ENCODE measurements around the gene EFR3B.

EFR3B gene

DNA sequence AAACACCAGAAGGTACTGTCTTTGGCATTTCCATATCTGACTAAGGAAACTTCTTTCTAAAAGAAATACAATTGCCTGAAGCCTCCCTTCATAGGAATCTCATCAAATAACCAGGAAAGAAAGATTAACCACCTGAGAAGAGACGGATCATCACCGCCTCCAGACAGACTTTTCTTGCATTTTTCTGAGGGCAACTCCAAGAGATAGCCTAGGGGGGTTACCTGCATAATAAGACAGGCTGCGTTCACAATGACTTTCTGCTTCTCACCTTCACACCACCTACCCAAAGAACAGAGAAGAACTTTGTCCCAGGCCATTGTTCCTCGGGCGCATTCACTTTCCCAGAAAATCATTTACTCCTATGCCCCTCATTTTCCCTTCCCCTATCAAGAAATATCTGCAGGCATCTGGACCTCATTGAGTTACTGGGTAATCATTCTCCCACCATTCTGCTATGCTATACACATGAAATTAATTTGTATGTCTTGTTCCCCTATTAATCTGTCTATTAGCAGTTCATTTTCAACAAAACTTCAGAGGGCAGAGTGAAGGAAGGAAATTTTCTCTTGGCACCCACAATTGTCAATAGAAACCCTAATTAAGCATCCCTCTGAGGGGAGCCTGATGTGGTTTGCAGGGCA is 134.8 kb downstream of the EFR3B start:
- no peak for DNase-seq (ENCODE audit: low read depth in 2 of 3, low spot score in 1 of 3)

GRCh38 chr2:25177211-25177611 is 135.3 kb downstream of the EFR3B start:
- DNase-seq (ENCODE audit: low read depth in 2 of 3, low spot score in 1 of 3): no peak

- DNase-seq (ENCODE audit: low read depth in 2 of 3, low spot score in 1 of 3): no peak
Measured at GRCh38 chr2:25178976-25179375, 137.1 kb downstream of the EFR3B start.

DNA sequence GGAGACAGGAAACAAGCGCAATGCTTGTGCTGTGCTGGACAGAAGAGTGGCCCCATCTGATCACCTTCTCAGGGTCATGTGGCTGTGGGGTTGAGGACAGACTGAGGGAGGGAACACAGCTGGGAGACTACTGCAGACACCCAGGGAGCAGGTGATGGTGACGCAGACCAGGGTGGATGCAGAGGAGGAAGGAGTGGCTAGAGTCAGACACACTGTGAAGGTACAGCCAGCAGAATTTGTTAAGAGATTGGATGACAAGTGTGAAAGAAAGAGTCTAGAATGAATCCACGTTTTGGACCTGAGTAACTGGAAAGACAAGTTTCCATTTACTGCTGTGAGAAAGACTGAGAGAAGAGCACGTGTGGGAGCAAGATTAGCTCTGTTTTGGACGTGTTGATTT is 142.4 kb downstream of the EFR3B start:
- DNase-seq (ENCODE audit: low read depth in 2 of 3, low spot score in 1 of 3): no peak

- no peak for DNase-seq (ENCODE audit: low read depth in 2 of 3, low spot score in 1 of 3)
Measured at GRCh38 chr2:25187729-25188350, 146.0 kb downstream of the EFR3B start.

DNA sequence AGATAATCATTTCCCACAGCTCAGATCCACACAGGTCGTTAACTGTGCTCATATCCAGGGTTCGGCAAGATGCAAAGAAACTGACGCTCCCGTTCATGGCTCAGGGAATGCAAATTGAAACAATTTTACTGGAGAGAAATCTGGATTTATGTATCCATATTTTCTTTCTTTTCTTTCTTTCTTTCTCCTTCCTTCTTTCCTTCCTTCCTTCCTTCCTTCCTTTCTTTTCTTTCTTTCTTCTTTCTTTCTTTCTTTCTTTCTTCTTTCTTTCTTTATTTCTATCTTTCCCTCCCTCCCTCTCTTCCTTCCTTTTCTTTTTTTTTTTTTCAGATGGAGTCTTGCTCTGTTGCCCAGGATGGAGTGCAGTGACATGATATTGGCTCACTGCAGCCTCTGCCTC is 146.5 kb downstream of the EFR3B start:
- no peak for DNase-seq (ENCODE audit: low read depth in 2 of 3, low spot score in 1 of 3)

- no peak for DNase-seq (ENCODE audit: low read depth in 2 of 3, low spot score in 1 of 3)
Measured at GRCh38 chr2:25190536-25190935, 148.7 kb downstream of the EFR3B start.

- no peak for DNase-seq (ENCODE audit: low read depth in 2 of 3, low spot score in 1 of 3)
Measured at GRCh38 chr2:25194576-25195122, 152.8 kb downstream of the EFR3B start.

- no peak for DNase-seq (ENCODE audit: low read depth in 2 of 3, low spot score in 1 of 3)
Measured at GRCh38 chr2:25197336-25198208, 155.7 kb downstream of the EFR3B start.

DNA sequence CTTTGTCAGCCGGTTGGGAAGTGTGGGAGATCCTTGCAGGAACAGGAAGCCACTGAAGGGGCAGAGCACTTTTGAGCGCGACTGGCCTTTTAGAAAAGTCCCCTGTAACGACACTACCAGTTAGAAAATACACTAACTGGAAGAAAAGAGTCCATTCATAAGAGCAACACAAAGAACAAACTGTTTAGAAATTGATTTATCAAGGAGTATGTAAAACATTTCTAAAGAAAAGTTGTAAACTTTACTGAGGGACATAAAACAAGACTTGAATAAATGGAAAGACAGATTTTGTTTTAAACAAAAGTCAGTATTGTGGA is 156.3 kb downstream of the EFR3B start:
- no peak for DNase-seq (ENCODE audit: low read depth in 2 of 3, low spot score in 1 of 3)

DNA sequence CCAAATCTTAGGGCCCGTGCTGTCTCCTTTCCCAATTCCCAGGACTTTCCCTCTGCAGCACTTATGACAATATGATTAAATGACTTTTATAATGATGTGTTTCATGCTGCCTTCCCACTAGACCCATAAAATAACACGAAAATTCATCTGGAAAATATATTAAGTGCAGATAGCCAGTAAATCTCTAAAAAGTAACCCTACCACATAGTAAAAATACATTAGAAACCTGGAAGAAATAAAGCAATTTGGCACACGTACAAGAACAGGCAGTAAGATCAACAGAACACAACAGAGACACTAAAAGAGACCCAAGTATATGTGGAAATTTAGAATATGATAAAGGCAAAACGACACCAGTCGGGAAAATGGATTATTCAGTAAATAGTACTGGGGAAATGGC is 156.7 kb downstream of the EFR3B start:
- DNase-seq (ENCODE audit: low read depth in 2 of 3, low spot score in 1 of 3): no peak

DNA sequence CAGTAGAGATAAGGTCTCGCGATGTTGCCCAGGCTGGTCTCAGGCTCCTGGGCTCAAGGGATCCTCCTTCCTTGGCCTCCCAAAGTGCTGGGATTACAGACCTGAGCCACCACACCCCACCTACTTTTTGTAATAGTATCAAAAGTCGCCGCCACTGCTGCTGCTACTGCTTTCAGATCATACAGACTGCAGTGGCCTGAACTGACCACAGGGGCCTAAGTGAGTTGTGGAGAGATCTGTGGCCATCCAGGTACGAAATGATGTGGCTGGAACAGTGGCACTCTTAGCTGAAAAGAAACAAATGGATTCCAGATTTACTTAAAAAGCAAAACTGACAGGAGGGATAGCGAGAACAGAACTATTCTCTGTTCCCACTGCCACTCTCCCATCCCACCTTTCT is 159.4 kb downstream of the EFR3B start:
- no peak for DNase-seq (ENCODE audit: low read depth in 2 of 3, low spot score in 1 of 3)

DNA sequence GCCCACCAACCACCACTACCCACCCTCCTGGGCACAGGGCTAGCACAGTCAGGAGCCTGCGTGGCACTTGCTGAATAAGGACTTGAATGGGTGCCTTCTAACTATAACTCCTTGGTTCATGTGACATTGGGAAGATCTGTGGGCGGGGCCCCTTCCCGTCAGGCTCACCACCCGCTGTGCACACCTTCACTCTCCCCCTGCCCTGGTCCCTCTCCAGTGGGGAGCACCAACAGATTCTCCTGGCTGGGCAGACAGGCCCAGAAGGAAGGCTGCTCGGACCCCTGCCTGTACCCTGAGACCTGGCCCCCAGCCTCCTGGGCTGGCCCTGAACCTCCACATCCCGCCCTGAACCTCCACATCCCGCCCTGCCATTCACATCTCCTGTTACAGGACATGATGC is 159.9 kb downstream of the EFR3B start:
- no peak for DNase-seq (ENCODE audit: low read depth in 2 of 3, low spot score in 1 of 3)

GRCh38 chr2:25202275-25202674 is 160.4 kb downstream of the EFR3B start:
- no peak for DNase-seq (ENCODE audit: low read depth in 2 of 3, low spot score in 1 of 3)

DNA sequence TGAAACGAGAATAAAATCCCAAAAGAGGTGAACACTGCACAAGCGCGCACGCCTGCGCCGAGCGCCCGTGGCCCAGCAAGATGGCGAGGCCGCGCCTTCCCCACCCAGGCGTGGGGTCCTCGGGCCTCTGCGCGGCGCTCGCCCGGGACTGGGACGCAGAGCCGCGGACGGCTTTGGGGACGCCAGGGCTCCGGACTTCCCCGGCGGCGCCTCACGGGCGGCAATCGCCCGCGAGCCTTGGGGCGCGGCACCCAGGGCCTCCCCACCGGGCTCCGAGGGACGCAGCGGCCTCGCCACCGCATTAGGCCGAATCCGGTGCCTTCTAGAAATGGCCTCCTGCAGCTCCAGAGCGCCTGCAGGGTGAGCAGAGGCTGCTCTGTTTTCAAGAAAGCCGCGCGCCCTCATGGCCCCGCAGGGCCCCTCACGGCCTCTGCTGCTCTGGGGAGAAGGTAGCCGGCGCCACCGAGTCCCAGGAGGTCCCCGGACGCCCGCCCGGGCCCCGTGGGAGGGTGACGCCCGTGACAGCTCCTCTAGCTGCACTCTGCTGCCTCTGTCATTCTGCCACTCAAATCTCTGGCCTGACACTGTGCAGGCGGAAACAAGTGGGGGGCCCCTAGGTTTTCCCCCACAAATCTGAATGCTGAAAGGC is 162.4 kb downstream of the EFR3B start:
- DNase-seq (ENCODE audit: low read depth in 2 of 3, low spot score in 1 of 3): no peak

GRCh38 chr2:25207078-25207545 is 165.2 kb downstream of the EFR3B start:
- DNase-seq (ENCODE audit: low read depth in 2 of 3, low spot score in 1 of 3): no peak

Data from stimulated activated CD4-positive, alpha-beta T cell treated with anti-CD3 and anti-CD28 coated beads, Interleukin-12 subunit alpha, Interleukin-12 subunit beta, amount 100 ng/mL, for 48 hours (primary cell).